DND-41 (cell line): ENCODE measurements around the gene CTSD.
"Not testable (repeated sequence)": the region's sequence is repeated elsewhere in the genome, so short reads cannot be mapped to it uniquely, and the experiment has no call there.

Source experiments
- CTCF ChIP-seq: IDR thresholded peaks from 2 replicates; pipeline ENCODE4 v1.5.1; 2012; ENCODE audit warnings: borderline replicate concordance, low read length, moderate library complexity, mild to moderate bottlenecking; ENCODE audit not compliant: poor library complexity, severe bottlenecking; ENCODE audit errors: extremely low read depth
- EZH2 ChIP-seq: IDR thresholded peaks from 3 replicates; pipeline ENCODE4 v1.6.1; 2012; ENCODE audit warnings: borderline replicate concordance, low read depth, mild to moderate bottlenecking, moderate library complexity, low read length, inconsistent platforms; ENCODE audit not compliant: severe bottlenecking

DNA sequence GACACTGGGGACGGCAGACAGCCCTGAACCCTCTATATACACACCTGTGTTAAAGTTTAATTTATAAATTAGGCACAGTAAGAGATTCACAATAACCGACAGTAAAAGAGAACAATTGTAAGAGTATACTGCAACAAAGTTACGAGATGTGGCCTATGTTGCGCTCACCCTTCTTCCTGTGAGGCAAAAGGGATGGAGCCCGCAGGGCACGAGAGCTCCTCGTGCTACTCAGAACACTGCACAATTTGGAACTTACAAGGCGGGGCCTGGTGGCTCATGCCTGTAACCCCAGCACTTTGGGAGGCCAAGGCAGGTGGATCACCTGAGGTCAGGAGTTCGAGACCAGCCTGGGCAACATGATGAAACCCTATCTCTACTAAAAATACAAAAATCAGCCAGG lies 49.6 kb upstream of the CTSD start:
- not testable (repeated sequence) for TF ChIP-seq CTCF, EZH2
